Upper lobe of right lung (tissue), 1 donor: ENCODE data around the gene TBC1D22A. TPM values are rescaled to one million over a fixed set of nuclear protein-coding genes. Genes with fewer than 3 reads are reported as not detected.

Experiments used
- ATAC-seq: fragments of 200-7000 bp; cut with Tn5 transposase; one replicate; pipeline ENCODE4 v1.9.1; 2020; ENCODE audit warnings: mild to moderate bottlenecking, moderate library complexity
- DNase-seq: peaks from one replicate; pipeline ENCODE4 v3.0.0-alpha.2; 2020
- H3K27ac ChIP-seq: fragments of 200-600 bp; one replicate; pipeline ENCODE4 v1.8.0; 2022
- H3K27me3 ChIP-seq: fragments of 200-600 bp; one replicate; pipeline ENCODE4 v1.8.0; 2022; ENCODE audit warnings: mild to moderate bottlenecking
- H3K36me3 ChIP-seq: fragments of 200-600 bp; one replicate; pipeline ENCODE4 v1.8.0; 2022
- H3K4me1 ChIP-seq: fragments of 200-600 bp; one replicate; pipeline ENCODE4 v1.8.0; 2022
- H3K4me3 ChIP-seq: fragments of 200-600 bp; one replicate; pipeline ENCODE4 v1.8.0; 2022; ENCODE audit warnings: mild to moderate bottlenecking
- H3K9me3 ChIP-seq: fragments of 200-600 bp; one replicate; pipeline ENCODE4 v1.8.0; 2022
- CTCF ChIP-seq: fragments of 200-600 bp; IDR thresholded peaks from one replicate; pipeline ENCODE4 v1.8.0; 2022; ENCODE audit warnings: antibody characterized with exemption
- intact Hi-C: fragments of 100-400 bp; cut with DNase I; formaldehyde crosslinking; loops from one replicate; pipeline ENCODE4 v1.11.0; 2022
- total RNA-seq: library from RNA; stranded (reverse); fragmentation: NEBNext Ultra II Directional; extraction: Animal tissue kit (Norgen Biotek cat#: 25700); gene quantifications from one replicate; pipeline ENCODE4 v1.2.1, GENCODE V29; 2021
- donor health status: DM: no; HTN: yes; CAD: no; lungs with severe emphysema.

Gene TBC1D22A
- total RNA-seq, 1 donor from 2014 or later, result 31.3 TPM

- intact Hi-C loops, result no loop called here
- H3K36me3 ChIP-seq, result no peaks in the 10 kb centered on the region
- H3K27me3 ChIP-seq, result no peaks in the 10 kb centered on the region
- H3K9me3 ChIP-seq, result no peaks in the 10 kb centered on the region
- peak; percentile 13 for DNase-seq
- no peak for TF ChIP-seq CTCF
- peaks cover 8% of the 10 kb centered on the region for H3K4me1 ChIP-seq
- no peak overlapping the region for H3K4me3 ChIP-seq
- H3K27ac ChIP-seq, result no peak overlapping the region
- no peak for ATAC-seq
Observed at GRCh38 chr22:47010211-47010610, 247.8 kb downstream of the TBC1D22A start.

GRCh38 chr22:47011131-47011858, 248.8 kb downstream of the TBC1D22A start:
- no peak for TF ChIP-seq CTCF
- H3K27me3 ChIP-seq, result no peaks in the 10 kb centered on the region
- H3K9me3 ChIP-seq, result no peaks in the 10 kb centered on the region
- no peak overlapping the region for H3K27ac ChIP-seq
- intact Hi-C loops, result no loop called here
- H3K4me3 ChIP-seq, result no peak overlapping the region
- ATAC-seq (no peak), DNase-seq (peak; percentile 58)
- no peaks in the 10 kb centered on the region for H3K36me3 ChIP-seq
- H3K4me1 ChIP-seq, result peaks cover 8% of the 10 kb centered on the region

- Histone ChIP-seq H3K27ac (no peak overlapping the region), H3K9me3 (no peaks in the 10 kb centered on the region), H3K36me3 (no peaks in the 10 kb centered on the region), H3K27me3 (no peaks in the 10 kb centered on the region), H3K4me1 (peaks cover 8% of the 10 kb centered on the region), H3K4me3 (no peak overlapping the region)
- intact Hi-C loops, result no loop called here
- no peak for TF ChIP-seq CTCF
- no peak for ATAC-seq
- DNase-seq, result peak; percentile 18
Observed at GRCh38 chr22:47011859-47012258, 249.4 kb downstream of the TBC1D22A start.

- no peaks in the 10 kb centered on the region for H3K27me3 ChIP-seq
- no peak overlapping the region for H3K4me3 ChIP-seq
- no peak for TF ChIP-seq CTCF
- no peak overlapping the region for H3K27ac ChIP-seq
- no peaks in the 10 kb centered on the region for H3K9me3 ChIP-seq
- peaks cover 8% of the 10 kb centered on the region for H3K4me1 ChIP-seq
- no peaks in the 10 kb centered on the region for H3K36me3 ChIP-seq
- ATAC-seq (peak; percentile 59), DNase-seq (peak; percentile 66)
- intact Hi-C loops, result no loop called here
Observed at GRCh38 chr22:47012589-47013370, 250.3 kb downstream of the TBC1D22A start.

GRCh38 chr22:47013861-47014635, 251.6 kb downstream of the TBC1D22A start:
- Histone ChIP-seq H3K4me1 (peaks cover 8% of the 10 kb centered on the region), H3K4me3 (no peak overlapping the region), H3K36me3 (no peaks in the 10 kb centered on the region), H3K27ac (no peak overlapping the region), H3K9me3 (no peaks in the 10 kb centered on the region), H3K27me3 (no peaks in the 10 kb centered on the region)
- ATAC-seq (no peak), DNase-seq (peak; percentile 50)
- intact Hi-C loops, result no loop called here
- TF ChIP-seq CTCF, result no peak
